AG04449 (cell line): ENCODE results near the gene PTPRG.

Experiments used
- CTCF ChIA-PET: fragments of 350-600 bp; formaldehyde crosslinking; extraction: SDS; loops from one replicate; lab custom pipeline; 2021; ENCODE audit warnings: antibody characterized with exemption; lab: Yijun Ruan, JAX
- POLR2A ChIA-PET: fragments of 400-600, 350-600 bp; formaldehyde crosslinking; extraction: SDS; loops from one replicate; lab custom pipeline; 2020; ENCODE audit warnings: antibody characterized with exemption, inconsistent platforms; lab: Yijun Ruan, JAX
- DNase-seq: peaks from one replicate; pipeline ENCODE4 v3.0.0-alpha.2; 2010; ENCODE audit warnings: low read depth, low spot score
- H3K4me3 ChIP-seq: 2 replicates; pipeline ENCODE4 v1.5.1; 2011; ENCODE audit warnings: low read depth, mild to moderate bottlenecking, control low read depth, low read length
- TF ChIP-seq, protein P1 (sequence below): IDR thresholded peaks from one replicate; pipeline ENCODE4 v1.5.1; 2011; ENCODE audit warnings: mild to moderate bottlenecking, moderate library complexity, low read length, control low read depth, inconsistent platforms; ENCODE audit not compliant: insufficient read depth; ENCODE audit errors: missing control alignments

PTPRG gene

DNA sequence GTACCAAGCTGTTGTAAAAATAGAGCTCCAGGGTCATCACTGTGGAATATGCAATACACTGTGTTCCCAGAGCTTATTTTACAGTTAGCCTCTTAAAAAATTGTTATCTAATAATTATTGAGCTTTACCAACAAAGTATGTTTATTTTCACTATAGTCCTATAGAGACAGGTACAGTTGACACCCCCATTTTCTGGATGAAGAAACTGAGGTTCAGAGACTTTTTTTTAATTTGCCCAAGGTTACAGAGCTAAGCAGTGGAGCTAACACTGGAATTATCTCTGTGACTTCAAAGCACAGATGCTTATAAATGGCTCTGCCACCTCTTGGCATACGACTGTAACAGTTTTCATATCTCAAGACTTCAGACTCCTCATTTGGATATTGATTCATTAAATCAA, 685.6 kb downstream of the PTPRG start:
- DNase-seq: no peak
- CTCF ChIA-PET: interaction anchor here (1.4 kb wide), 1 partner anchor 46 kb away, joined by 4 read pairs; no protein-coding TSS in a partner anchor
- no peak overlapping the region for H3K4me3 ChIP-seq
- TF ChIP-seq, protein P1, sequence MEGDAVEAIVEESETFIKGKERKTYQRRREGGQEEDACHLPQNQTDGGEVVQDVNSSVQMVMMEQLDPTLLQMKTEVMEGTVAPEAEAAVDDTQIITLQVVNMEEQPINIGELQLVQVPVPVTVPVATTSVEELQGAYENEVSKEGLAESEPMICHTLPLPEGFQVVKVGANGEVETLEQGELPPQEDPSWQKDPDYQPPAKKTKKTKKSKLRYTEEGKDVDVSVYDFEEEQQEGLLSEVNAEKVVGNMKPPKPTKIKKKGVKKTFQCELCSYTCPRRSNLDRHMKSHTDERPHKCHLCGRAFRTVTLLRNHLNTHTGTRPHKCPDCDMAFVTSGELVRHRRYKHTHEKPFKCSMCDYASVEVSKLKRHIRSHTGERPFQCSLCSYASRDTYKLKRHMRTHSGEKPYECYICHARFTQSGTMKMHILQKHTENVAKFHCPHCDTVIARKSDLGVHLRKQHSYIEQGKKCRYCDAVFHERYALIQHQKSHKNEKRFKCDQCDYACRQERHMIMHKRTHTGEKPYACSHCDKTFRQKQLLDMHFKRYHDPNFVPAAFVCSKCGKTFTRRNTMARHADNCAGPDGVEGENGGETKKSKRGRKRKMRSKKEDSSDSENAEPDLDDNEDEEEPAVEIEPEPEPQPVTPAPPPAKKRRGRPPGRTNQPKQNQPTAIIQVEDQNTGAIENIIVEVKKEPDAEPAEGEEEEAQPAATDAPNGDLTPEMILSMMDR: no peak
- POLR2A ChIA-PET: no interaction called here

- CTCF ChIA-PET: no interaction called here
- POLR2A ChIA-PET: no interaction called here
- TF ChIP-seq, protein P1: no peak
- no peak for DNase-seq
- no peak overlapping the region for H3K4me3 ChIP-seq
These were observed 687.5 kb downstream of the PTPRG start for GRCh38 chr3:62248734-62249483.

DNA sequence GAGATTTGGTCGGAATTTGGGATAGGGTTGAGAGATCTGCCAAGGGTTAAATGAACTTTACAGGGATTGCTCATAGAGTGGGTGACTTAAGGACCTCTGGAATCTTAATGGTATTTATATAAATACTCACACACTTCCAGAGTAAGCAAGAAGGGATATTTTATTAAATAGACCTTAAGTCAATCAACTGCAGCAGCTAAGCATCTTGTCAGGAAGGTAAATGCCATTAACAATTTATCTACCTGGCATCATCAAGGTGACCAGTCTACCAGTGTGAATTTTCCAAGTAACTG, 688.1 kb downstream of the PTPRG start:
- no peak overlapping the region for H3K4me3 ChIP-seq
- TF ChIP-seq, protein P1: no peak
- ChIA-PET POLR2A (no interaction called here), CTCF (no interaction called here)
- no peak for DNase-seq

- ChIA-PET POLR2A (no interaction called here), CTCF (interaction anchor here (1.2 to 1.5 kb wide), 2 partner anchors 10 to 20 kb away, joined by 3 read pairs; no protein-coding TSS in a partner anchor)
- no peak for DNase-seq
- H3K4me3 ChIP-seq: no peak overlapping the region
- TF ChIP-seq, protein P1: no peak
These were observed 688.6 kb downstream of the PTPRG start for GRCh38 chr3:62249855-62250543.

GRCh38 chr3:62252438-62253157, 691.2 kb downstream of the PTPRG start:
- CTCF ChIA-PET: interaction anchor here (1.3 kb wide), 1 partner anchor 52 kb away, joined by 3 read pairs; no protein-coding TSS in a partner anchor
- DNase-seq: no peak
- no peak overlapping the region for H3K4me3 ChIP-seq
- TF ChIP-seq, protein P1: no peak
- POLR2A ChIA-PET: no interaction called here

- CTCF ChIA-PET: no interaction called here
- POLR2A ChIA-PET: no interaction called here
- TF ChIP-seq, protein P1: no peak
- DNase-seq: no peak
- no peak overlapping the region for H3K4me3 ChIP-seq
These were observed 692.6 kb downstream of the PTPRG start for GRCh38 chr3:62253971-62254370.
